AG04449 (cell line): ENCODE measurements around the gene GABBR2.

Source experiments
- CTCF ChIA-PET: fragments of 350-600 bp; formaldehyde crosslinking; extraction: SDS; loops from one replicate; lab custom pipeline; 2021; ENCODE audit warnings: antibody characterized with exemption; lab: Yijun Ruan, JAX
- POLR2A ChIA-PET: fragments of 400-600, 350-600 bp; formaldehyde crosslinking; extraction: SDS; loops from one replicate; lab custom pipeline; 2020; ENCODE audit warnings: antibody characterized with exemption, inconsistent platforms; lab: Yijun Ruan, JAX
- DNase-seq: peaks from one replicate; pipeline ENCODE4 v3.0.0-alpha.2; 2010; ENCODE audit warnings: low read depth, low spot score
- H3K4me3 ChIP-seq: 2 replicates; pipeline ENCODE4 v1.5.1; 2011; ENCODE audit warnings: low read depth, mild to moderate bottlenecking, control low read depth, low read length
- CTCF ChIP-seq: IDR thresholded peaks from one replicate; pipeline ENCODE4 v1.5.1; 2011; ENCODE audit warnings: mild to moderate bottlenecking, moderate library complexity, low read length, control low read depth, inconsistent platforms; ENCODE audit not compliant: insufficient read depth; ENCODE audit errors: missing control alignments

The GABBR2 gene

DNA sequence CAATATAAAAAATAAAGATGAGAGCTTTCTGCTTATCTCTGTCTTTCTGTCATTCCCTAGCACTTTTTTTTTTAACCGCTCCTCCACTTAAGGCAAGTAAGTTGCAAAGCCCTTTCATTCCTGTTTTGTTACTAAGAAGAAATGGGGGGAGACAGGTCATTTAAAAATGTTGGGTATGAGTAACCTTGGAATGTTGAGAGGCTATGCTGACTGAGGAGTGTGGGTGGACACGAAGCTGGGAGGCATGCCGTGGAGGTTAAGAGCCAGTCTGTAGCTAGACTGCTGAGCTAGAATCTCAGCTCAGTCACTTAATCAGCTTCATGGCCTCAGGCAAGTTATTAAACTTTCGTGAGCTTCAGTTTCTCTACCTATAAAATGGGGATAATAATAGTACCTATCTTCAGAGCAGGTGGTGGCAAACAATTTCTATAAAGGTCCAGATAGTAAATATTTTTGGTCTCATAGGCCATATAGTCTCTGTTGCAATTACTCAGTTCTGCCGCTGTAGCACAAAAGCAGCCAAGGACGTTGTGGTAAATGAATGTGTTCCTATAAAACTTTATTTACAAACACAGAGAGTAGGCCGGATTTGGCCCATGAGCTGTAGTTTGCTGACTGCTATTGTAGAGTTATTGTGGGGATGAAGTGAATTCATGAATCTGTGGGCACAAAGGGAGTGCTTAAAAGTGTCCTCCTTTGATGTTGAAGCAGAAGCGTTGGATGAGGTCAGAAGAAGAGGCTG is 220.0 kb downstream of the GABBR2 start:
- no peak for TF ChIP-seq CTCF
- POLR2A ChIA-PET: interaction anchor here (1.2 to 1.6 kb wide), 3 partner anchors 14 to 109 kb away, joined by 4 to 10 read pairs (median 6); no protein-coding TSS in a partner anchor
- no peak overlapping the region for H3K4me3 ChIP-seq
- CTCF ChIA-PET: interaction anchor here (0.9 to 1.5 kb wide), 5 partner anchors 9 to 290 kb away, joined by 3 to 5 read pairs (median 3); no protein-coding TSS in a partner anchor
- peak; percentile 93 for DNase-seq

GRCh38 chr9:98485706-98486105 is 223.0 kb downstream of the GABBR2 start:
- TF ChIP-seq CTCF: no peak
- CTCF ChIA-PET: interaction anchor here (1.7 to 2.0 kb wide), 3 partner anchors 9 to 290 kb away, joined by 4 to 13 read pairs (median 5); no protein-coding TSS in a partner anchor
- DNase-seq: no peak
- no peak overlapping the region for H3K4me3 ChIP-seq
- POLR2A ChIA-PET: interaction anchor here (0.5 kb wide), 1 partner anchor 49 kb away, joined by 3 read pairs; no protein-coding TSS in a partner anchor

DNA sequence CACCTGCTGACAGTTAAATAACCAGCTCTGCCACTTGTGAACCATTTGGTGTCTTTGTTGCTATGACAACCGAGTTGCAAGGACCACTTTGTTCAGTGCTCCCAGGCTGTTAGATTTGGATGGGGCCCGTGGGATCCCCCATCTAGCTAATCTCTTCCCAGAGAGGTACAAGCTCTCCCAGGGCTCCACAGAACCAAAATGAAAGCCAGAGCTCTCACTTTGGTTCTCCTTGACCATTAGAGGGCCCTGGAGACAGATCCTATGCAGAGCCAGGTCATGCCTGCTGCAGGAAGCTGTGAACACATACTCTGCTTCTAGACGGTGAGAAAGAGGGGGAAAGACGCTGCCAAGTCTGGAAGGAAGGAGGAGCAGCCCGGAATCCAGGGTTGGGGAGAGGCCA is 224.6 kb downstream of the GABBR2 start:
- TF ChIP-seq CTCF: peak; percentile 23
- ChIA-PET POLR2A (interaction anchor here (1.1 kb wide), 1 partner anchor 19 kb away, joined by 3 read pairs; no protein-coding TSS in a partner anchor), CTCF (interaction anchor here (1.1 to 2.0 kb wide), 3 partner anchors 222 to 308 kb away, joined by 4 to 13 read pairs (median 4); no protein-coding TSS in a partner anchor)
- DNase-seq: no peak
- no peak overlapping the region for H3K4me3 ChIP-seq

GRCh38 chr9:98482226-98482625 is 226.5 kb downstream of the GABBR2 start:
- no peak for DNase-seq
- ChIA-PET CTCF (interaction anchor here (0.9 to 2.8 kb wide), 5 partner anchors 9 to 293 kb away, joined by 3 to 13 read pairs (median 4); no protein-coding TSS in a partner anchor), POLR2A (interaction anchor here (1.2 kb wide), 1 partner anchor 32 kb away, joined by 4 read pairs; no protein-coding TSS in a partner anchor)
- H3K4me3 ChIP-seq: no peak overlapping the region
- TF ChIP-seq CTCF: no peak

DNA sequence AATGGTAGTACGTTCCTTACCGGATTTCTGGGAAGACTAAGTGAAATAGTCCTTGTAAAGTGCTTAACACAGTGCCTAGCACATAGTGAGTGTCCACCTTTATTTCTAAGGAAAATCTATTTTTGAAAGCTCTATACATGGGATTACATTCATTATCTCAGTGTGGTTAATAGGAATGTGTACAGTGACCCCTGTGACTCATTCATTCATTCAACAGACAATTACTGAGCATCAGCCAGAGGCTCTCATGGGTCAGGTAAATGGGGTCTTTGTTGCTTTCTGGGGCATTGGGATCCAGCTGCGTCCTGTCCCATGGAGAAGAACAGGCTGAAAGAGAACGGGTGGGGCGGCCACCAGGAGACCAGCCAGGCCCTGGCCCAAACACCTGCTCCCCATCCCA is 227.1 kb downstream of the GABBR2 start:
- TF ChIP-seq CTCF: no peak
- CTCF ChIA-PET: interaction anchor here (1.0 to 2.8 kb wide), 4 partner anchors 10 to 293 kb away, joined by 4 to 13 read pairs (median 6); no protein-coding TSS in a partner anchor
- DNase-seq: no peak
- no peak overlapping the region for H3K4me3 ChIP-seq
- POLR2A ChIA-PET: interaction anchor here (1.2 kb wide), 1 partner anchor 31 kb away, joined by 4 read pairs; no protein-coding TSS in a partner anchor
